Measurements from ENCODE around the gene HHATL.

Gene HHATL

DNA sequence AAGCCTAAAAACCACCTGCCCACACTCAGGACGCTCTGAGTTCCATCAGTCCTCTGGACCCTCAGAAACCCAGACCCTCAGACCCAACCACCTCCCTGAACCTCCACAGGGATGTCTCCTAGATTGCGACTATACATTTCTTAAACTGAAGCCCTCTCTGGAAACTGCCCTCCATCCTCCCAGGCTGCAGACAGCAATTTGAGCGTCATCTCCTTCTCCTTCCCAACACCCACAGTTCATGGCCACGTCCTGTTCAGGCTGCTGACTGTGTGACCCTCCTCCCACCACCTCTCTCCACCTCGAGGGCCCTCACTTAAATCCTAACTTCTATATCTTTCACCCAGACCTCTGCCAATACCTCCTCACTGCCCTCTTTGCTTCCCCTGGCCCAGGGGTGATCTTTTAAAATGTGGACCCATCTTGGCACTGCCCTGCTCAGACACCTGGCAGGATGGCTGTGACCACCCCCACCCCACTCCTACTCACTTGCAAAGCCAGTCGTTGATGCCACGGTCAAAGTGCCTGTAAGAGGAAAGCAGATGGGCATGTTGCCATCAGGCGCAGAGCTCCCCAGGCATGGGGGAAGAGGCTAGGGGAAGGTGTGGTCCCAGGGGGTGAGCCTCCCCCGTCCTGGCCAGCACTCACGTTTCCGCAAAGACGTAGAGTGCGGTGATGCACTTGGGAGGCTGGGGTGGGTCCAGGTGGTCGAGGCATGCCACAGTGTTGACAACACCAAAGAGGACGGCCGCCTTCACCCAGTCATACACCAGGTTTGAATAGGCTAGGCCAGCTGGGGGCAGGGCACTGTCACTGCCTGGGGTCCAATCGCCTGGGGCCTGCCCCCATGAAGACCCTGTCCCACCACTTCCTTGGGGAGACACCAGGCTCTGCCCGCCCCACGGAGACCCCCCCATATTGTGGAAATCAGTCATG is 6.0 kb downstream of the HHATL start:
- no peak for TF ChIP-seq CTCF (IDR thresholded peaks at IDR 0.05; ENCODE audit: extremely low read depth, insufficient read depth, missing control alignments)
- in situ Hi-C loops (cut with MboI; ENCODE audit: low pct_unique_long_range_greater_than_20kb, low sequenced_read_pairs, unreplicated experiment), result no loop called here
- no peak for DNase-seq (ENCODE audit: low spot score)

DNA sequence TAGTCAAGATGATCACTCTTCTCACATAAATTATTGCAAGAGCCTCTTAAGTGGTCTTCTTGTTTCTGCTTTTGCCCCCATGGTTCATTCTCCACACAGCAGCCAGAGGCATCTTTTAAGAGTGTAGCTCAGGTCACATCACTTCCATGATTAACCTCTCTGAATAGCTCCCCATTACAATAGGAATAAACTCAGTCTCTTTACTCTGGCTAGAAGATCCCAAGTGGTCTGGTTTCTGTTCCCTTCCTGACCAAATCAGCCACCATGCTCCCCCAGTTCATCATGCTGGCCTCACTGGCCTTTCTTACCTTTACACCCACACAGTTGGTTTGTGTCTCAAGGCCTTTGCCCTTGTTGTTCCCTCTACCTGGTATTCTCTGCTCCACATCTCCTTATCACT is 8.2 kb downstream of the HHATL start:
- in situ Hi-C loops (cut with MboI; ENCODE audit: low pct_unique_long_range_greater_than_20kb, low sequenced_read_pairs, unreplicated experiment), result no loop called here
- TF ChIP-seq CTCF (IDR thresholded peaks at IDR 0.05; ENCODE audit: extremely low read depth, insufficient read depth, missing control alignments), result no peak
- DNase-seq (ENCODE audit: low spot score), result no peak

DNA sequence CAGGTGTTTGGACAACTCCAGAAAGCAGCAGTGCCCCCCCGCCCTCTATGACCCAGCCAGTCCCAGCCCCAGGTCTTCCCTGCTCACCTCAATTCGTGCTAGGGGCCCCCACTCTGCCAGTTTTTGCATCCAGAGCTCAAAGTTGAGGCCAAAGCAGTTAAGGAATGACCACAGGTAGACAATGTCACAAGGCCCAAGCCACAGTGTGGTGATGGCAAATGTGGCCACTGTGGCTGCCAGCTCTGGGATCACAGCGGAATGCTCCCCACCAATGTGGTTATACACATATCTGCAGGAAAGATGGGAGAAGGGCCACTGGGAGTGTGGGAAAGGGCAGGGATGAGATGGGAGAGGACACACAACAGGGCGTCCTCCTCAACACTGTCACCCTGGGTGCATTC is 9.1 kb downstream of the HHATL start:
- no peak for DNase-seq (ENCODE audit: low spot score)
- in situ Hi-C loops (cut with MboI; ENCODE audit: low pct_unique_long_range_greater_than_20kb, low sequenced_read_pairs, unreplicated experiment), result no loop called here
- TF ChIP-seq CTCF (IDR thresholded peaks at IDR 0.05; ENCODE audit: extremely low read depth, insufficient read depth, missing control alignments), result no peak

DNA sequence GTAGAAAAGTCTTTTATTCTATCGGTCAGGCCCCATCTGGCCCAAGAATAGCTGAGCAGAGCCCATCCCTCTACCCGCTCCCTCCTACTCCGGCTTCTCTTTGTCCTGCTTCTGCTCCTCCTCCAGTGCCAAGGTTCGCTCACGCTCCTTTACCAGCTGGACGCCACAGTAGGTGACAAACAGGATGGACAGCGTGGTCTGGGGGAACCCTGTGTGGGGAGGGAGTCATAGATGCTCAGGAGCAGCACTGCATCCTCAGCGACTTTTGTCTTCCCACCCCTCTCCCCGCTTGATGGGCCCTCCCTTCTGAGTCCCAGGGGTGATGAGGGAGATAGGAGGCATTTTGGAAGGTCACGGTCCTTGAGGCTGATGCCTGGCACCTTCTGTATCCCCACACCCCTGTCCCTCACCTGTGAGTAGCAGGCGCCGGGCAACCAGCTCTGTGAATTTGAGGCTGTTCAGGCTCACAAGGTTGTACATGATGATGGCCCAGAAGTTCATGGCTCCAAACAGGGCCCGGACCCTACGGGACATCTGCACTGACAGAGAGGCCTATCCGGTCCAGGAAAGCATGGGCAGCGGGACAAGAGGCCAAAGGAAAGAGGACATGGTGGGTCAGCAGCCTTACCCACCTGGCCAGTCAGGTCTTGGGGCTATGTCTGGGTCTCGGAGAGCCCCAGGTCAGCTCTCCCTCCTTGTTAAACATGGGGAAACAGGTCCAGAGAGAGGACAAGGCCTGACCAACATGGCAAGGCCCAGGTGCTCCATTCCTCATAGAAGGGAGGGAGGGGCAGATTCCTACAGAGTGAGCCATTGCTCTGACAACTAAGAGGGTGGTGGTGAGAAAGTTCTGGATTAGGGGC is 9.7 kb downstream of the HHATL start:
- in situ Hi-C loops (cut with MboI; ENCODE audit: low pct_unique_long_range_greater_than_20kb, low sequenced_read_pairs, unreplicated experiment), result no loop called here
- TF ChIP-seq CTCF (IDR thresholded peaks at IDR 0.05; ENCODE audit: extremely low read depth, insufficient read depth, missing control alignments), result no peak
- DNase-seq (ENCODE audit: low spot score), result no peak

- in situ Hi-C loops (cut with MboI; ENCODE audit: low pct_unique_long_range_greater_than_20kb, low sequenced_read_pairs, unreplicated experiment), result no loop called here
- no peak for TF ChIP-seq CTCF (IDR thresholded peaks at IDR 0.05; ENCODE audit: extremely low read depth, insufficient read depth, missing control alignments)
- no peak for DNase-seq (ENCODE audit: low spot score)
These were observed 10.6 kb downstream of the HHATL start for GRCh38 chr3:42691816-42692666.
